GM21528 (cell line): ENCODE results near the gene RAET1L.
"Not testable (repeated sequence)": the region's sequence is repeated elsewhere in the genome, so short reads cannot be mapped to it uniquely, and the experiment has no call there.

Experiments
- ATAC-seq: cut with Tn5 transposase; IDR thresholded peaks from one replicate; pipeline ENCODE4 v1.9.1; 2021; ENCODE audit warnings: mild to moderate bottlenecking, moderate library complexity; ENCODE audit not compliant: unreplicated experiment, low FRiP score

The RAET1L gene, protein sequence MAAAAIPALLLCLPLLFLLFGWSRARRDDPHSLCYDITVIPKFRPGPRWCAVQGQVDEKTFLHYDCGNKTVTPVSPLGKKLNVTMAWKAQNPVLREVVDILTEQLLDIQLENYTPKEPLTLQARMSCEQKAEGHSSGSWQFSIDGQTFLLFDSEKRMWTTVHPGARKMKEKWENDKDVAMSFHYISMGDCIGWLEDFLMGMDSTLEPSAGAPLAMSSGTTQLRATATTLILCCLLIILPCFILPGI

DNA sequence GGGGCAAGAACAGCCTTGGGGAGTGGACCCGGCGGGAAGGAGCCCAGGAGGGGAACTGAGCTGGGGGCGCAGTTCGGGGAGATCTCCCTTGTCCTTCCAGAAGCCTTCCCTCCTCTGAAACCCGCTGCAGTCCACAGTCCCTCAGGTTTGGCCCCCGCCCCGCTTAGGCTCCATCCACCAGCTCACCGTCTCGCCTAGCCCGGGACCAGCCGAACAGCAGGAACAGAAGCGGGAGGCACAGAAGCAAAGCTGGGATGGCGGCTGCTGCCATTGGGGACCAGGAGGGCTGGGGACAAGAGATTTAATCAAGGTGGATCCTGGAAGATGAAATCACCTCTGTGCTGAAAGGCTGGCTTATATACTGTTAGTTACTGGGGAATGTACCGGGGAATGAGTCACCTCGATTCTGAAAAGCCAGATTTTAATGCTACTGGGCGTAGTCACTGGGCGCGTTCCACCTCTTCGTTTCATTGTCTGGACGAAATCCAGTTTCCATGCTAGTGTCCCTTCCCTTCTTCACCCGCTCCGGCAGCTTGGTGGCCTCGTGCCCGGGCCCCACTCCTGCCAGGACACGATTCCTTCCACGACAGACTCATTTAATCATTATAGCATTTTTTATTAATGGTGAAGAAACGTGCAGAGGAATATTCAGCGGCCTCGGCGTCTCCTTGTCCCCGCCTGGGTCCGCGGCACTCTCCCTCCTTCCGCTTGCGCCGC, at the start of gene RAET1L:
Gene RAET1L (minus strand): TSS at position 332 of the 717 bp plus-strand sequence. CDS start 61 bp downstream, at position 271.
- no peak for ATAC-seq

DNA sequence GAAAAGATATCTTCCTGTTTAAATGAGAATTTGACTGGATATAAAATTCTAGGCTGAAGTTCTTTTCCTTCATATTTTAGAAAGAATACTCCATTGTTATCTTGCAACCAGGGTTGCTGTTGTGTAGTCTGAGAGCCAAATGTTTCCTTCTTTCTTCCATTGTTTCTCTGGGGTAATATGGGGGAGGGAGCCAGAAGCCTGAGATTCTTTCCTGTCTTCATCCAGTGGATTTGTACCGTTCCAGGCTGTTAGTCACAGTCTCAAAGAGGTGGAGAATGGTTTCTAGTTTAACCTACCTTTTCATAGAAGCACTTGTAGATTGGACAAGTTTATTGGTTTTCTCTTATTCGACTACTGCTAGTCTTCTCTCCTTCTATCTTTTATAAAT, 49.7 kb upstream of the RAET1L start:
- no peak for ATAC-seq

DNA sequence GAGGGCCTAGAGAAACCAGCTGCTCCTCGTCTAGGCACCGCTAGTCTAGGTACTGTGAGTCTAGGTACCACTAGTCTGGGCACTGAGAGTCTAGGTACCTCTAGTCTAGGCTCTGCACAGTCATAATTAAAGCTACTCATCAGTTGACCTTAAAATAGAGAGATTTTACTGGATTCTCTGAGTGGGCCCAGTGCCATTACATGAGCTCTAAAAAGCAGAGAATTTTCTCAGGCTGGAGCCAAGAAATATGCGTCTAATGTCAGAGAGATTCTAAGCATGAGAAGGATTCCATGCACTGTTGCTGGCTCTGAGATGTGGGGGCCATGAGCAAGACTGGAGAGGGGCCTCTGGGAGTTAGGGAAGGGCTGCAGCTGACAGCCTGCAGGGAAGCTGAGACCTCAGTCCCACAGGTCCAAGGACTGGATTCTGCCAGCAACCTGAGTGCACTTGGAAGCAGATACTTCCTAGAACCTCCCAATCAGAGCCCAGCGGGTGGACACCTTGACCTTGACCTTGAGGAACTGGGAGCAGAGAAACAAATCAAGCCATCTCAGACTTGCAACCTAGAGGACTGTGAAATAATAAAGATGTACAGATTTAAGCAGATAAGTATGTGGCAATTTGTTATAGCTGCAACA, 49.2 kb upstream of the RAET1L start:
- not testable (repeated sequence) for ATAC-seq

DNA sequence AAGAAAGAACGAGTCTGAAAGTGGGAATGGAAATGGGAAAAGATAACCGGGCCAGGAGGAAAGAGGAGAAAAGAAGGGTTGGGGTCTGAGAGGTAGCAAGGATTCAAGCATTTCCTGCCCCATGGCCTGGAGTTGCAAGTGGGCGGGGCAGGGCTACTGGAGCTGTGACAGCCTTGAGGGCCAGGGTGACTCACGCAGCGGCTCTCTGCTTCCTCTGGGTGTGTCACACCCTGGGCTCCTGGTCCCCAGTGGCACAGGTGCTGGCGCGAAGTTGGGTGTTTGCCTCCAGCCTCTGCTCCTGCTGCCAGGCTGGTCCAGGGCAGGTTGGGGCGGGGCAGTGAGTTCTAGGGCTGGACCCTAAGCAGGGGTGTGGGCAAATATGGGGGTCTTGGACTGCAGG, 46.9 kb upstream of the RAET1L start:
- no peak for ATAC-seq

DNA sequence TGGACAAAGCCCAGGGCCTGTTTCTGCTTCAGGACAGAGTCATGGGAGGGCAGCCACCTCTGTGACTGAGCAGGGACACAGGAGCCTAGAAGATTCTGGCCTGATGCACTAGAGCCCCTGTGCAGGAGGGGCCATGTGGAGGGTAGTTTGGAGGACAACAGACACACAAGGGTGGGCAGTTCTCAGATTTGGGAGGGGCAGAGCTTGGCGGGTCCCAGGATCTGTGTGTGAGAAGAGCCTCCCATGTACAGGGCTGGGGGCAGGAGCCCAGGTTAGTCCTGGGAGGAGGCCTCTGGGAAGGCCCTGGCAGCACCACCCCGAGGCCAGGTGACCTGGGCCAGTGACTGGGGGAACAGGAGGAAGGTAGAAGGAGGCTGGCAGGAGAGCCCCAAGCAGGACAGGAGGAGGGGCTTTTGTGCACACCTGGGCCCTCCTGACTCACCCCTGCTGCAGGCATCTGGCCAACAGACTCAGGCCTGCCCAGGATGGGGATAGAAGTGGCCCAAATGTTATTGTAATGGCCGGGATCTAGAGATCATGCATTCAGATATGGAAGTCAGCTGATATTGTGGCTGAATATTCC, 45.0 kb upstream of the RAET1L start:
- ATAC-seq = no peak

GRCh38 chr6:150069706-150070105, 44.4 kb upstream of the RAET1L start:
- ATAC-seq = no peak

DNA sequence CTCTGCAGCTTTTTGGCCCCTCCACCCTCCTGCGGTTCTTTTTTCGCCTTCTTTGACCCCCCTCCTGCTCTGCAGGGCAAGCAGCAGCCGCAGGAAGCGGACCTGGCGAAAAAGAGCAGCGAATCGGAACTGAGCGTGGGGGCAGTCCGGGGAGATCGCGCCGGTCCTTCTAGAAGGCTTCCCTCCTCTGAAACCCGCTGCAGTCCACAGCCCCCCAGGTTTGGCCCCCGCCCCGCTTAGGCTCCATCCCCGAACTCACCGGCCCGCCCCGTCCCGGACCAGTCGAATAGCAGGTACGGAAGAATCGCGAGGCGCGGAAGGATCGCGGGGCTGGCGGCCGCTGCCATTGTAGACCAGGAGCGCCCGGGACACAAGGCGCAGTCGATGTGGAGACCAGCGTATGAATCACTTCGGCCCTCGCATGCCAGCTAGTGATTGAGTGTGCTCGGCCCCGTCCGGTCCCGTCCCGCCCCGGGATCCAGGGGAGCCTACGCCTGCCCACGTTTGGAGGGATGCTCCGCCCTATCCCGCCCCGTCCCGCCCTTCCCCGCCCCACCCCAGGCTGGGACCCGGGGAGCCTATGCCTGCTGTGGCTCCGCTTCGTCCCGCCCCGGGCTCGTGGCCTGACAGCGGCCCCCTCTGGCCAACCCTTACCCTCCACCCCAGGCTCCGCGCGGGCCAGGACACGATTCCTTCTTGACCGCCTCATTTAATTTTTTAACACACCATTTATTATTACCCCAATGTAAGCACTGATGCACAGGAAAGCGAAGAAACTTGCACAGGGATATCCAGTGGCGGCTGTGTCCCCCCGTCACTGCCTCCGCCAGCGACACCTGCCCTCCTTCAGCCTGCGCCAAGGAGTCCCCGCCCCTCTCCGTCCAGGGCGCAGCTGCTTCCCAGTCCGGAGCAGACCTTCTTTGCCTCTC, 43.7 kb upstream of the RAET1L start, which contains the start of gene ULBP3:
Gene ULBP3 (minus strand): TSS at position 402 of the 929 bp plus-strand sequence. CDS start 55 bp downstream, at position 347.
- ATAC-seq = no peak

DNA sequence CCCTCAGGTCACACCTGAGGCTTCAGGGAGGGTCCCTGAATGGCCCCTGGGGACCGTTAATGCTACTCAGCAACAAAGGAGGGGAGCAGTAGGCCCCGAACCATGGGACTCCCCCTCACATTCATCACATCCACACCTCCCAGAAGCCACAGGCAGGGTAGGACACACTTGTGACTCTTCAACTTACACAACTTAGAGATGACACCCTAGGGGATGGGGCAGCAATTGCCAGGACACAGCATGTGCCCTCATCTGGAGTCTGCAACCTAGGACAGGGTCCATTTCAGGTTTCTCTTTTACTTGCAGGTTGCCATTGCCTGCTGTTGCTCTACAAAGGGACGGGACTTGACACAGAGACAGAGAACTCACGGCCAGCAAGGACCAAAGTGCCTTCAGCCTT, 42.8 kb upstream of the RAET1L start:
- no peak for ATAC-seq

DNA sequence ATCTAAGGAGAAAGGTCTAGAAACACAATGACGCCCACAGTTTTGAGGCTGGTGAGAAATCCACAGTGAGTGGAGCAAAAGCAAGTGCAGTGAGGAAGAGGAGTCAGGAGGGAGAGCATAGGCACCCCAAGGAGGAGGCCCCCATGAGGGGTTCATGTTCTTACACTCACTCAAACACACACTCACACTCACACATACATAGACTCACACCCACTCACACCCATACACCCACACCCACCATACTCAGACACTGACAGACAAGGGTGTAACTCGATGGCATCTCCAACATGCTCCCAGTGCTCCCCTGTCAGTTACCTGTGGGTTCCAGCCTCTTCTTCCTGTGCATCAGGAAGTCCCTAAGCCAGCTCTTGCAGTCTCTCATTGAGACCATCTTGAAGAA, 39.8 kb upstream of the RAET1L start:
- no peak for ATAC-seq

GRCh38 chr6:150063640-150064039, 38.3 kb upstream of the RAET1L start:
- no peak for ATAC-seq

GRCh38 chr6:150059973-150060372, 34.6 kb upstream of the RAET1L start:
- not testable (repeated sequence) for ATAC-seq

GRCh38 chr6:150058986-150059385, 33.7 kb upstream of the RAET1L start:
- ATAC-seq = no peak

- ATAC-seq = no peak
Observed at GRCh38 chr6:150058231-150058792, 33.0 kb upstream of the RAET1L start.

DNA sequence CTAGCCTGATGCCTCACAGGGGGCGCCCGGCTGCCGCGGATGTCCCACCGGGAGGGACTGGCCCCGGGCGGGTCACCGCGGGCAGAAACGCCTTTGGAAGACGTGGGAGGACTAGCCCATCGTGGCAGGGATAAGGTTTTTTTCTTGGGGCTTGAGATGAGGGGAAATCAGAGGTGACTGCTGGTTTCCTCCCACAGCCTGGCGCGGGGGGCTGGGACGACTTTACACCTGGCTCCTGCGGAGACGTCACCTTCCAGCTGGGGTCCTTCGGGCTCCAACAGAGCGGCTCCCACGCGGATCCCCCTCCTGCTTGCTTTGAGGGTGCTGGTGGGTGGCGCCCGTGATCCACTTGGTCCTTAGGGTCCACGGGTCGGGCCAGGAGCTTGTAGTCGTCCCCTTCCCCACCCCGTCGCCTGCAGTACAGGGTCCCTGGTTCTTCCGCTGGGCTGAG, 32.2 kb upstream of the RAET1L start:
- ATAC-seq = no peak

- no peak for ATAC-seq
Observed at GRCh38 chr6:150056916-150057315, 31.6 kb upstream of the RAET1L start.

DNA sequence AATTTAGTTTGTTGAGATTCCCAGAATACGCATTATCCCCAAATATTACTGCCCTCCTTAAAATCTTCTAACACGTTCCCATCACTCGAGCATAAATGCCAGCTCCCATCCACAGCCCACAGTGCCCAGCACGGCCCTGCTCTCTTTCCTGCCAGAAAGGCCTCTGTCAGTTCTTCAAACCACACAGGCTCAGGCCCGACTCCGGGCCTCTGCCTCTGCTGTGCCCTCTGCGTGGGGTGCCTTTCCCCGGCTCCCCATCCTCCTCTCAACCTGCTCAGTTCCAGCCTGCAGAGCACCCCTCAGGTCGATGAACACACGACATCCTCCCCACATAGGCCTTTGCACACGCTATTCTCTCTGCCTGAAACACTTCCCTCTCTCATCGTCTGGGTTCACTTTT, 30.8 kb upstream of the RAET1L start:
- no peak for ATAC-seq

DNA sequence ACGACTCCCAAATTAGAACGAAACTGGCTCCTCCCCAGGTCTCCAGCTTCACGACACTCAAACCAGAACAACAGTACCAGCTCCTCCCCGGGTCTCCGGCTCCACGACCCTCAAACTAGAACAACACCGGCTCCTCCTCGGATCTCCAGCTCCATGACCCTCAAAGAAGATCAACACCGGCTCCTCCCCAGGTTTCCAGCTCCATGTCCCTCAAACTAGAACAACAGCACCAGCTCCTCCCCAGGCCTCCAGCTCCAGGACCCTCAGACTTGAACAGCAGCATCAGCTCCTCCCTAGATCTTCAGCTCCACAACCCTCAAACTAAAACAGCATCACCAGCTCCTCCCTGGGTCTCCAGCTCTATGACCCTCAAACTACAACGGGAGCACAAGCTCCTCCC, 29.8 kb upstream of the RAET1L start:
- no peak for ATAC-seq

DNA sequence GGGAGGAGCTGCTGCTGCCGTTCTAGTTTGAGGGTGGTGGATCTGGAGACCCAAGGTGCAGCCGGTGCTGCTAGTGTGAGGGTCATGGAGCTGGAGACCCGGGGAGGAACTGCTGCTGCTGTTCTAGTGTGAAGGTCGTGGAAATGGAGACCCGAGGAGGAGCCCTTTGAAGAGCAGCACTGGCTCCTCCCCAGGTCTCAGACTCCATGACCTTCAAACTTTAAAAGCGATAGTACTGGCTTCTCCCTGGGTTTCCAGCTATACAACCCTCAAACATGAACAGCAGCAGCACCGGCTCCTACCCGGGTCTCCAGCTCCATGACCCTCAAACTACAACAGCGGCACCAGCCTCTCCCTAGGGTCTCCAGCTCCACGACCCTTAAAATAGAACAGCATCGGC, 28.1 kb upstream of the RAET1L start:
- ATAC-seq = no peak

DNA sequence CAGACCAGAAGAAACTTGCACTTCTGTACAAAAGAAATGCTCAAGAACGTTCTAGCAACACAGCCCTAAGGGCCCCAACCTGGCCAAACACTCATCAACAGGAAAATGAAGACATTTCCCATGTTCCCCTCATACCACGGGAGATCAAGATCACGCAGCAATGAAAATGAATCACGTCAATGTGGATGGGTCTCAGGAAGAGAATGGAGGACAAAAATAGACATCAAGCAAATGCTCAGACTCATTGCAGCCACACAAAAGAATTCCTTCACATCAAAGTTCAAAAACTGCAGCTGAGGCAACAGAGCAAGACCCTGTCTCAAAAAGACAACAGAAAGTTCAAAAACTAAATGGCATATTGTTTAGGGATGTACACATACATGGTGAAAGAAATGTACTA, 25.5 kb upstream of the RAET1L start:
- no peak for ATAC-seq

DNA sequence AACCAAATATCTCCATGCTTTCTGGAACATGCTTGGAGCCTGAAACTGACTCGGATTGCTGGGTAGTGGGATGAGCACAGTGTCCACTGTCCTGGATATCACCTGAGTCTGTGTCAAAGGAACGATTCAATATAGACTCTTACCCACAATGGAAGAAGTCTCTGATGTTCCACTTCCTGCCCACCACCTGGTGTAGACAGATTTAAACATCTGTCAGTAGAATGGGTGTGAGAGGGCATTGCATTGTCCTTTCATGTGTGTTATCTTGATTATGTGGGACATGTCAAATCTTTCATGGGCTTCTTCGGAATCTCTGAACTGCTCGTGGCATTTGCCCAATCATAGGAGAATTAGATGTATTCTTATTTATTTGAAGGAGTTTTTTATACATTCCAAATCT, 22.8 kb upstream of the RAET1L start:
- no peak for ATAC-seq
